CD1c-positive myeloid dendritic cell (primary cell): ENCODE results near the gene EPHB2.
"Not testable (repeated sequence)": the region's sequence is repeated elsewhere in the genome, so short reads cannot be mapped to it uniquely, and the experiment has no call there.

Source experiments
- DNase-seq: peaks from one replicate; pipeline ENCODE4 v3.0.0-alpha.2; 2016; ENCODE audit errors: extremely low spot score

EPHB2 gene

GRCh38 chr1:22691031-22691753 lies 19.4 kb upstream of the EPHB2 start:
- no peak for DNase-seq

DNA sequence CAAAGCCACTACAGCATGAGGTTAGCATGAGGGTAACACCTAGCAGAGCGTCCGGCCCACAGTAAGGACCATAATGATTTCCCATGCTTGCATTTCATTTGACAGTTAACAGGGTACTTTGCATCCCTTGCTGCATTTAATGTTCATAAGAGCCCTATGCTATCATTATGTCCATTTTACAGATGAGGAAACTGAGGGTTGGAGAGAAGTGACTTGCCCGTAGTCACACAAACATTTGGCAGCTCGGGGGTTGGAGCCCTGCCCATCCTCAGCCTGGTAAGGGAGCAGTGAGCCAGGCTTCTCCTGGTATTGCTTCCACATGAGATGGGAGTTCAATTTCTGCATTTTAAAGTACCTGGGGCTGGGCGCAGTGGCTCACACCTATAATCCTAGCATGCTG lies 16.5 kb upstream of the EPHB2 start:
- no peak for DNase-seq

GRCh38 chr1:22696610-22697009 lies 14.0 kb upstream of the EPHB2 start:
- no peak for DNase-seq

- no peak for DNase-seq
Measured at GRCh38 chr1:22697980-22698379, 12.7 kb upstream of the EPHB2 start.

DNA sequence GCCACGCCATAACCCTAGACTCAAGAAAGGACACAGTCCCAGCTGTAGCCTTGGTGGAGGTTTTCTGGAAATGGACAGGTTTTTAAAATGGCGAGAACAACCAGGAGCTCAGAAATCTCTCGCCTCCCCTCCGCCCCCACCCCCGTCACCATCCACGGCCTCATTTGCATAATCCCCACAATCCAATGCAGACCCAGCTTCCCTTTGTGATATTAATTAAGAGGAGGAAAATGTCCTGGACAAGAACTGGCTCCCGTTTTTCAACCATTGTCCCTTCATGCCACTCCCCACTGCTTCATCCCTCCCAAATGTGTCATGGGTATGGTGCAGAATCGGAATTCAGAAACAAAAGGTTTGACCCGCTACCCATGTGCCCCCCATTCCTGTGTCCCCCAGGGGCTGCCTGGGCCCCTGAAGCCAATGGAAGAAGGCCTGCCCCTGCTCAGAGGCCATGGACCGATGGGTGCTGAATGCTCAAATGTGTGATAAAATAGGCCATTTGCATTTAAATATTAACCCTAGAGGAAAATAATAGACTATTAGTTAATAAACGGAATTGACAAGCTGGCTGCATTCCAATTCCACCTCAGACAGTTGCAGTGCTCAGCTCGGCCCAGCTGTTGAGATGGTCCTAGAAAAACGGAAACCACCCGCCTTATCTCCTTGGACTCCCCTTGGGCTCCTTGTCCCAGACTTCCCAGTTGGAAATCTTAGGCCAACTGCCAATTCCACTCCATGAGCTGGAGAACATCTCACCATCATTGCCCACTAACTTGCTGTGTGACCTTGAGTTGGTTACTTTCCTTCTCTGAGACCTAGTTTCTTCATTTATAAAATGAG lies 10.7 kb upstream of the EPHB2 start:
- no peak for DNase-seq

- peak; percentile 43 for DNase-seq
Measured at GRCh38 chr1:22702296-22703085, 8.1 kb upstream of the EPHB2 start.

DNA sequence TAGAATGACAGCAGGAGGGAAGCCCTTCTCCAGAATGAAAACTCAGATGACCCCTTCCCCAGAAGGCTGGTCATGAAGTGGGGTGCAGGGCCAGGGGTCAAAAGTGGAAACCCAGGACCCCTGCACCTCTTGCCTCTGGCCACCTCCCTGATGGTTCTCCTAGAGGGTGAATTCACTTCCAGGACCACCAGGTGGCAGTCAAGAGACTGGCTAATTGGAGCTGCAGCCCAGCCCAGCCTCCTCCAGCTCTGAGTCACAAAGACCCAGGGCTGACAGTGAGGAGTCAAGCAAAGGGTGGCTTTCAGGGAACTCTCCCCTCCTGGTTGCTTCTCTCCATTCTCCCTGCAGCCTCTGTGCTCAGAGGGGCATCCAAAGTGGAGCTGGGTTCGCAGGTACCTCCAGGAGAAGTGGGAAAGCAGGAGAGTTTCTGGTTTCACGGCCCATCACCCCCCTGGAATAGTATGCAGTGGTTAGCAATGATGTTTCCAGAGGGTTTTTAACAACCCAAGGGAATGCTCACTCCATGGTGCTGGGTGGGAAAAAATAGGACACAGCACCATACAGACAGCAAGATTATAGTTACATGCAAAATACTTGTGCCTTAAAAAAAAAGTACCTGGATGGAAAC lies 6.1 kb upstream of the EPHB2 start:
- peak; percentile 90 for DNase-seq

DNA sequence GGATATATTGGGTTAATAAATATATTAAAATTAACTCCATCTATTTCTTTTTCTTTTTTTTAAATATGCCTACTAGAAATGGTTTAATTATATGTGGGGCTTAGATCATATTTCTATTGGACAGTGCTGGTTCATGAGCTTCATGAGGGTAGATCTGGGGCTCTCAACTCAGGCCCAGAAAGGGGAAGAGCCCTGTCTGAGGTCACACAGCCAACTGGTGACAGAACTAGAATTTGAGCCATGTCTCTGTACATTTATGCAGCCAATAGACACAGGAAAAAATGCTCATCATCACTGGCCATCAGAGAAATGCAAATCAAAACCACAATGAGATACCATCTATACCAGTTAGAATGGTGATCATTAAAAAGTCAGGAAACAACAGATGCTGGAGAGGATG lies 5.1 kb upstream of the EPHB2 start:
- DNase-seq: no peak

GRCh38 chr1:22706100-22706499 lies 4.5 kb upstream of the EPHB2 start:
- not testable (repeated sequence) for DNase-seq

GRCh38 chr1:22708777-22709176 lies 1.9 kb upstream of the EPHB2 start:
- DNase-seq: no peak

DNA sequence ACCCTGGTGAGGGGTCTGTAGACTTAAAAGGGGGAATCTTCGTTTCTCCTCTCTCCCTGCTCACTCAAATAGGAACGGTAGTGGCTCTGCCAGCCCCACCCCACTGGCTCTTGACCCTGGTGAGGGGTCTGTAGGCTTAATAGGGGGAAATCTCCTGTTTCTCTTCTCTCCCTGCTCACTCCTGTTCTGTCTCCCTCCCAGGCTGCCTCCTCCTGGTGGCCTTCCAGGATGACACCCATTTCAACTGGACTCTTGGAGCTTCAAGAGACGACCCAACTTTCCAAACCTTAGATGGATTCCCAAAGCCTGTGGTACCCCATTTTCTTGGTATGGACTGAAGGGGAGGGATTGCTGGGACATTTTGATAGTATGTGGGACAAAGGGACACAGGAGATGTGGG lies 1.4 kb upstream of the EPHB2 start:
- DNase-seq: no peak

DNA sequence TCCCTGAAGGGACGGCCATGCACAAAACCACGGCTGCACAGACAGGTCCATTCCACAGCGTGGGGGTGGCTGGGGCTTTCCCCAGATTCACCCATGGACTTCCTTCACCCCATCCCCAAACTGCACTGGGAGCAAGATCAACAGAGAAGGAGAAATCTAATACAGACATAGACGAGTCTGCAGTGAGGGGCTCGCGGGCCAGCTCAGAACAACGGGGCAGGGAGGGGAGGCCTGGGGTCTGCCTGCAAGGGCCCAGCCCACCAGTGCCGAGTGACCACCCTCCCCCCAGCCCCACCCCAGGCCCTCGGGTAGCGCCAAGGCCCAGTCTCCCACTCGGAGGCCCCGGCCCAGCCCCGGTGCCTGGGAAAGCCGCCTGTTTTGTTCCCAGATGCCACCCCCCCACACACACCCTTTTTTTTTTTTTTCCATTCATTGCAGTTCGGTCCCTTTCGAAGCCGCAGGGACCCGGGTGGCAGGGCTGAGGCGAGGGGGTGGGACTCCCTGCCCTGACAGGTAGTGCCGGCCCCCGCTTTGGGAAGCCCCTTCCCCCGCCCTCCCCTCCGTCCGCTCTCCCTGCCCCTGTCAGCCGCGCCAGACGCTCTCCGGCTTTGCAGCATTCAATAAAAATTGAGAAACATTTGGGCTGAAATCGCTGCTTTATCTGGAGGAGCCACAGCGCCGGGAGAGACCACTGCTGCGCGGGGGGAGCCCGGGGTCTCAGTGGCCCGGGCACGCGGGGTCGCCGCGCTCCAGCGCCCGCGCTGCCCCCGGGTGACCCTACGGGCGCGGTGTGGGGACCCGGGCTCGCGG lies 543 bp upstream of the EPHB2 start:
- peak; percentile 60 for DNase-seq

- peak; percentile 20 for DNase-seq
Measured at GRCh38 chr1:22711071-22711470, 432 bp downstream of the EPHB2 start.

GRCh38 chr1:22711591-22712501 lies 1.2 kb downstream of the EPHB2 start:
- DNase-seq: no peak

DNA sequence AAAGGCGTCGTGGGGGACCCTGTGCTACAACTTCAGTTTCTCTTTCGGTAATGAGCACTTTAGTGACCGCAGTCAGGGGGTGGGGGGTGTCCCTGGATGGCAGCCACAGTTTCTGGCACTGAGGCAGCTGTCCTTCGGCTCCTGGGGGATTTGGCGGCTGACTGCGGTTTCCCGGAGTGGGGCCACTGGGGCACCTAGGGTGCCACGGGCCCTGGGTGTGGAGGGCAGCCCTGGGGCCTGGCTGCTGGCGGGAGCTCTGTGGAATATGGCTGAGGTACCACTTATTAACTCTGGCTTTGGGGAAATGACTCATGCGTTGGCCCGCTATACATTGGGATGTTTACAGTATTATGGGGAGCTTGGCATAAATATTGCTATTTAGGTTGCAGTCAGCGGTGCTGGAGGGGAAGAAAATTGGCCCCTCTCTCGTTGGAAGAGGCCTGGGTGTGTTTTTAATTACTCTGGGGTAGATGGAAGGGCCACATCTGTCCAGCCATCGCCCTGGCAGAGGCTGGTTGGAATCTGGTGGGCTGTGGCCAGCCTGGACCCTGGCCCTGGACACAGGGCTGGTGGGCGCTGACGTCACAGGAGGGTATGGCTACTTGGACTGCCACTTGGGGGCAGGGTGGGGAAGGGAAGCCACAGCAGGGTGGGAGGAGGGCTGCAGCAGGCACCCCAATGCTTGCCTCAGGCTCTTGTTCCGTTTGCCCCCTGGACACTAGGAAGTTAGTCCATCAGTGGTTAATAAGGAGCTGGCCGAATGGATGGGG lies 2.0 kb downstream of the EPHB2 start:
- no peak for DNase-seq

DNA sequence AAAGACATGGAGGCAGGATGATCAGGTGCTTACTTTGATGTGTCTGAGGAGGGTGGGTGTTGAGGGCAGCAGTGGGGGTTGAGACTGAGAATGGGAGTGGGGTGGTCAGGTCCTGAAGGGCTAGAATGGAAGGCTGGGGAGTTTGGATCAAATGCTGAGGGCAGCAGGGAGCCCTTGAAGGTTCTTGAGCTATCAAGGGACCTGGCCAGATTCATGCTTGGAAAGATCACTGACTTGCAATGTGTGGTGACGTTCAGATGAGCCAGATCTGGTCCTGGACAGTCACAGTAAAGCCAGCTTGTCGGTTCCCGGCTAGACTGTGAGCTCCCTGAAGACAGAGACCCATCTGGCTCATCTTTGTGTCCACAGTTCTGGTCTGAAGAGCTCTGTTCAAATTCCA lies 3.8 kb downstream of the EPHB2 start:
- no peak for DNase-seq

DNA sequence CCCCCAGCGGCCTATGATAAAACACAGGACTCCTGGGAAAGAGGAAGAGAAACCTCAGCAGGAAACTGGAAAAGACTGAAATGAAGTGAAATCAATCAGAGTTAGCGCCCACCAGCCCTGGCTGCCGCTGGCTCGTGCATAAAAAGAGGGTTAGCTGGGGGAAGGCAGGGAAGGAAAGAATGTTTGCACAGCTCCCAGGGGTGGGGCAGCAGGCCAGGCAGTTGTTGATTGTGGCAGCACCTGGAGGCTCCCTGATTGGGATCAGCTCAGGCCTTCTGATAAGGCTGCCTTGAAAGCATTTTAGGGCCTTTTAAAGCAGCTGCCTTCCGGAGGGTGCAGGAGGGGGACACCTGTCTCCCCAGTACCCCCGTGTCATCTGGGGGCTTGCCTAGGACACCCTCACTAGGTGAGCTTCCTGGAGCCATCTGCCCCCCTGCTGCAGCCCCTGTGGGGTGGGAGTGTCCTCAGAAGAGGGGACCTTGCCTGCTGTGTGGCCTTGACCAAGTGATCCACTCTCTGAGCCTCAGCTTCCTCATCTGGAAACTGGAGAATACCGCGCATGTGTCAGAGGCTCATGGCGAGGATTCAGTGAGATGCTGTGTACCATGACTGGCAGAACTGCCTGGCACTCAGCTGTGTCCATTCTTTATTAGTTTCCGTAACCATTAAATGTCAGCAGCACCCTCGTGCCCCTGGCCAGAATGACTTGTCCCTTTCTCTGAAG lies 6.6 kb downstream of the EPHB2 start:
- DNase-seq: peak; percentile 69

DNA sequence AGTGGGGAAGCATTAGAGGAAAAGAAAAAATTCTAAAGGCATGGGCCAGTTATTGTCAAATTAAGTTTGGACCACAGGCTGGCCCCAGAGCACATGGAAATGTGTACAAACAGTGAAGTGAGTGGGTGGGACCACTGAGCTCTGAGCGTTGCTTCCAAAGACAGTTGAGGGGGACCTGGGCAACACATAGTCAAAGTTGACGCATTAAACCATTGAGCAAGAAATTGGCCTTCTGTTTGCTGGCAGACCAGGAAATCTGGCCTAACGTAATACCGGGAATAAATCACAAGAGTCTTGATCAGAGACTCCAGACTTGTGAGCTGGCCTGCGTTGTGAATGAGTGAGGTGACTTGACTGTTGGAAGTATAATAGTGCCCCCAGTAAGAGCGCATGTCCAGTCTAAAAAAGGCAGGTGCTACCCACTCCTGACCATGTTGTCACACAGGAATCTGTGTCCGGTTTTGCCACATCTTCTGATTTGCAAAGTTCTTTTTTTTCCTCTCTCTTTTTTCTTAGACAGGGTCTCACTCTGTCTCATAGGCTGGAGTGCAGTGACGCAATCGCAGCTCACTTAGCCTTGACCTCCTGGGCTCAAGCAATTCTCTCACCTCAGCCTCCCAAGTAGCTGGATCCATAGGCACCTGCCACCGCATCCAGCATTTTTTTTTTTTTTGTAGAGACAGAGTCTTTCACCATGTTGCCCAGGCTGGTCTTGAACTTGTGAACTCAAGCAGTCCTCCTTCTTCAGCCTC lies 10.7 kb downstream of the EPHB2 start:
- DNase-seq: no peak
